ENCODE measurements around the gene MDGA2.

The MDGA2 gene

GRCh38 chr14:47536341-47536740 lies 139.1 kb downstream of the MDGA2 start:
- no peak overlapping the region for H3K4me3 Mint-ChIP-seq
- H3K4me1 Mint-ChIP-seq, result peaks cover 17% of the 10 kb centered on the region
- H3K27me3 Mint-ChIP-seq (ENCODE audit: low read depth), result no peaks in the 10 kb centered on the region
- peaks cover 13% of the 10 kb centered on the region for H3K9me3 Mint-ChIP-seq
- no peak for TF ChIP-seq CTCF (IDR thresholded peaks at IDR 0.05; ENCODE audit: unreplicated experiment in 3 of 3)
- H3K36me3 Mint-ChIP-seq (ENCODE audit: low read depth), result no peaks in the 10 kb centered on the region
- H3K27ac Mint-ChIP-seq, result peak overlapping the region in 2 of 3 experiments; percentile 3 to 18

- peaks cover 4% of the 10 kb centered on the region for H3K36me3 Mint-ChIP-seq (ENCODE audit: low read depth)
- H3K4me3 Mint-ChIP-seq, result no peak overlapping the region
- no peak for TF ChIP-seq CTCF (IDR thresholded peaks at IDR 0.05; ENCODE audit: unreplicated experiment in 3 of 3)
- peaks cover 18% of the 10 kb centered on the region for H3K9me3 Mint-ChIP-seq
- H3K27me3 Mint-ChIP-seq (ENCODE audit: low read depth), result no peaks in the 10 kb centered on the region
- H3K4me1 Mint-ChIP-seq, result no peaks in the 10 kb centered on the region
- H3K27ac Mint-ChIP-seq, result no peak overlapping the region
Observed at GRCh38 chr14:47526591-47527244, 148.7 kb downstream of the MDGA2 start.

- H3K4me1 Mint-ChIP-seq, result no peaks in the 10 kb centered on the region
- H3K9me3 Mint-ChIP-seq, result peaks cover 6% of the 10 kb centered on the region
- H3K36me3 Mint-ChIP-seq (ENCODE audit: low read depth), result no peaks in the 10 kb centered on the region
- no peaks in the 10 kb centered on the region for H3K27me3 Mint-ChIP-seq (ENCODE audit: low read depth)
- H3K27ac Mint-ChIP-seq, result no peak overlapping the region
- no peak overlapping the region for H3K4me3 Mint-ChIP-seq
- TF ChIP-seq CTCF (IDR thresholded peaks at IDR 0.05; ENCODE audit: unreplicated experiment in 3 of 3), result no peak
Observed at GRCh38 chr14:47524524-47524923, 150.9 kb downstream of the MDGA2 start.

GRCh38 chr14:47520382-47520781 lies 155.0 kb downstream of the MDGA2 start:
- no peak for TF ChIP-seq CTCF (IDR thresholded peaks at IDR 0.05; ENCODE audit: unreplicated experiment in 3 of 3)
- peaks cover 3% of the 10 kb centered on the region for H3K4me1 Mint-ChIP-seq
- no peak overlapping the region for H3K27ac Mint-ChIP-seq
- H3K27me3 Mint-ChIP-seq (ENCODE audit: low read depth), result no peaks in the 10 kb centered on the region
- H3K9me3 Mint-ChIP-seq, result no peaks in the 10 kb centered on the region
- H3K36me3 Mint-ChIP-seq (ENCODE audit: low read depth), result no peaks in the 10 kb centered on the region
- no peak overlapping the region for H3K4me3 Mint-ChIP-seq

GRCh38 chr14:47511829-47512228 lies 163.6 kb downstream of the MDGA2 start:
- Mint-ChIP-seq H3K4me3 (no peak overlapping the region), H3K27ac (no peak overlapping the region), H3K36me3 (ENCODE audit: low read depth) (no peaks in the 10 kb centered on the region), H3K4me1 (peaks cover 11% of the 10 kb centered on the region), H3K27me3 (ENCODE audit: low read depth) (no peaks in the 10 kb centered on the region), H3K9me3 (no peaks in the 10 kb centered on the region)
- TF ChIP-seq CTCF (IDR thresholded peaks at IDR 0.05; ENCODE audit: unreplicated experiment in 3 of 3), result no peak

GRCh38 chr14:47509957-47510356 lies 165.4 kb downstream of the MDGA2 start:
- Mint-ChIP-seq H3K36me3 (ENCODE audit: low read depth) (no peaks in the 10 kb centered on the region), H3K9me3 (no peaks in the 10 kb centered on the region), H3K27me3 (ENCODE audit: low read depth) (peaks cover 2% of the 10 kb centered on the region), H3K4me3 (no peak overlapping the region), H3K4me1 (peaks cover 8% of the 10 kb centered on the region), H3K27ac (no peak overlapping the region)
- TF ChIP-seq CTCF (IDR thresholded peaks at IDR 0.05; ENCODE audit: unreplicated experiment in 3 of 3), result no peak
